ENCODE measurements around the gene C5orf15. TPM values are rescaled to one million over a fixed set of nuclear protein-coding genes. Genes with fewer than 3 reads are reported as not detected.

C5orf15 gene
- total and polyA plus RNA-seq, 9 of the 15 experiments (the other 6 are each of a cell fraction or from before 2014, with no cell fraction given): 23.3 to 50.7 (median 35.5) TPM

DNA sequence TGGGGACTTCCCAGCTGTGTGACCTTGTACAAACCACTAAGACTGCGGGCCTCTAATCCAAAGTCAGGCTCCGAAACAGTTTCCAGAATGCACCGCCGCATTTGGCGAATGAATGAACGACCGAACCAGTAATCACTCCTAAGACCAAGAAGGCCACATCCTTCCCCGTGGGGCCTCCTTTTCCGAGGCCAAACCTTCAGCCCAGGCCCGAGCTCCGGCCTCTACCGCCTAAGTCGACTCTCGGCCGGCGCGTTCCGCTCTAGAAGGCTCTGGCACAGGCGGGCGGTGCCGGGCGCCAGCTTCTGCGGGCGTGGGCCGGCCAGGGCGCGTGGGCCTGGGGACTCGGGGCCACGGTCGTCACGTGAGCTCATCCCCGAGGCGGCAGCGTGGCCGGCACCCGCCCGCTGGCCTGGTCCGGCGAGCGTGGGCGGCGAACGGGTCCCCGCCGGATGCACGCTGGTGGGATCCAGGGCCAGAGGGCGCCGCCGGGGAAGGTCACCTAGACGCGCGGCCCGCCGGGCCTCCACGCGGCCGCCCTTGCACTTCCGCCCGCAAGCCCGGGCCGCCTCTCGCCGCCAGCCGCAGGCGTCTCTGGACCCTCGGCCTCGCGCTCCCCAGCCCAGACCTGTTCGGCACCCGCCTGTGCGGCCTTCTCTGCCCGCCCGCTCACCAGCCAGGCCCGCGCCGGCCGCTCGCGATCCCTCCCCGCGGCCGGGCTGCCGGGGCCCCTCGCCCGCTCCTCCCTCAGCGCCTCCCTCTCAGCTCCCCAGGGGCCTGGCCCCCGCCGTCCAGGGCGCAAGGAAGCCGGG lies 35.6 kb upstream of the C5orf15 start (continued):
- TF ChIP-seq, protein P1, sequence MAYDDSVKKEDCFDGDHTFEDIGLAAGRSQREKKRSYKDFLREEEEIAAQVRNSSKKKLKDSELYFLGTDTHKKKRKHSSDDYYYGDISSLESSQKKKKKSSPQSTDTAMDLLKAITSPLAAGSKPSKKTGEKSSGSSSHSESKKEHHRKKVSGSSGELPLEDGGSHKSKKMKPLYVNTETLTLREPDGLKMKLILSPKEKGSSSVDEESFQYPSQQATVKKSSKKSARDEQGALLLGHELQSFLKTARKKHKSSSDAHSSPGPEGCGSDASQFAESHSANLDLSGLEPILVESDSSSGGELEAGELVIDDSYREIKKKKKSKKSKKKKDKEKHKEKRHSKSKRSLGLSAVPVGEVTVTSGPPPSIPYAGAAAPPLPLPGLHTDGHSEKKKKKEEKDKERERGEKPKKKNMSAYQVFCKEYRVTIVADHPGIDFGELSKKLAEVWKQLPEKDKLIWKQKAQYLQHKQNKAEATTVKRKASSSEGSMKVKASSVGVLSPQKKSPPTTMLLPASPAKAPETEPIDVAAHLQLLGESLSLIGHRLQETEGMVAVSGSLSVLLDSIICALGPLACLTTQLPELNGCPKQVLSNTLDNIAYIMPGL (CRISPR knock-in tag; IDR thresholded peaks at IDR 0.05): peak; percentile 44; the same call in 1 of the 2 replicates
- TF ChIP-seq MCM3 (IDR thresholded peaks at IDR 0.05): no peak
- 0 out of 2 replicates have a peak, but pooled peaks have one; percentile 44 for TF ChIP-seq ZNF12 (CRISPR knock-in tag; IDR thresholded peaks at IDR 0.05)
- TF ChIP-seq CEBPG (CRISPR knock-in tag; IDR thresholded peaks at IDR 0.05): no peak
- no peak for TF ChIP-seq CEBPG (tag; conservative IDR thresholded peaks at IDR 0.05 in 1 of 2, IDR thresholded peaks at IDR 0.05 in 1 of 2)
- TF ChIP-seq POLR2AphosphoS5 (IDR thresholded peaks at IDR 0.05; ENCODE audit: control insufficient read depth, insufficient read depth, low read depth, low read length): peak; percentile 36
- peak; percentile 26 for TF ChIP-seq KDM5B (IDR thresholded peaks at IDR 0.05; ENCODE audit: insufficient replicate concordance, low read depth, low read length)
- no peak for TF ChIP-seq ZFP30 (CRISPR knock-in tag; IDR thresholded peaks at IDR 0.05; ENCODE audit: borderline replicate concordance)
- TF ChIP-seq EZH2 (IDR thresholded peaks at IDR 0.05; ENCODE audit: borderline replicate concordance, low read depth, low read length): no peak
- TF ChIP-seq ZNF589 (CRISPR knock-in tag; IDR thresholded peaks at IDR 0.05; ENCODE audit: low read depth): no peak
- 0 out of 2 replicates have a peak, but pooled peaks have one; percentile 17 for TF ChIP-seq E2F3 (CRISPR knock-in tag; IDR thresholded peaks at IDR 0.05)
- TF ChIP-seq TAF9B (IDR thresholded peaks at IDR 0.05; ENCODE audit: partially characterized antibody): no peak
- TF ChIP-seq, protein P2, sequence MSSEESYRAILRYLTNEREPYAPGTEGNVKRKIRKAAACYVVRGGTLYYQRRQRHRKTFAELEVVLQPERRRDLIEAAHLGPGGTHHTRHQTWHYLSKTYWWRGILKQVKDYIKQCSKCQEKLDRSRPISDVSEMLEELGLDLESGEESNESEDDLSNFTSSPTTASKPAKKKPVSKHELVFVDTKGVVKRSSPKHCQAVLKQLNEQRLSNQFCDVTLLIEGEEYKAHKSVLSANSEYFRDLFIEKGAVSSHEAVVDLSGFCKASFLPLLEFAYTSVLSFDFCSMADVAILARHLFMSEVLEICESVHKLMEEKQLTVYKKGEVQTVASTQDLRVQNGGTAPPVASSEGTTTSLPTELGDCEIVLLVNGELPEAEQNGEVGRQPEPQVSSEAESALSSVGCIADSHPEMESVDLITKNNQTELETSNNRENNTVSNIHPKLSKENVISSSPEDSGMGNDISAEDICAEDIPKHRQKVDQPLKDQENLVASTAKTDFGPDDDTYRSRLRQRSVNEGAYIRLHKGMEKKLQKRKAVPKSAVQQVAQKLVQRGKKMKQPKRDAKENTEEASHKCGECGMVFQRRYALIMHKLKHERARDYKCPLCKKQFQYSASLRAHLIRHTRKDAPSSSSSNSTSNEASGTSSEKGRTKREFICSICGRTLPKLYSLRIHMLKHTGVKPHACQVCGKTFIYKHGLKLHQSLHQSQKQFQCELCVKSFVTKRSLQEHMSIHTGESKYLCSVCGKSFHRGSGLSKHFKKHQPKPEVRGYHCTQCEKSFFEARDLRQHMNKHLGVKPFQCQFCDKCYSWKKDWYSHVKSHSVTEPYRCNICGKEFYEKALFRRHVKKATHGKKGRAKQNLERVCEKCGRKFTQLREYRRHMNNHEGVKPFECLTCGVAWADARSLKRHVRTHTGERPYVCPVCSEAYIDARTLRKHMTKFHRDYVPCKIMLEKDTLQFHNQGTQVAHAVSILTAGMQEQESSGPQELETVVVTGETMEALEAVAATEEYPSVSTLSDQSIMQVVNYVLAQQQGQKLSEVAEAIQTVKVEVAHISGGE (CRISPR knock-in tag; IDR thresholded peaks at IDR 0.05): peak in 1 of 3 experiments; percentile 53; a peak in 1 of 6 replicates
- TF ChIP-seq HDAC3 (IDR thresholded peaks at IDR 0.05; ENCODE audit: borderline replicate concordance, partially characterized antibody): no peak
- no peak for TF ChIP-seq FOXM1 (IDR thresholded peaks at IDR 0.05; ENCODE audit: low read depth)
- TF ChIP-seq FOXM1 (CRISPR knock-in tag; IDR thresholded peaks at IDR 0.05; ENCODE audit: low read depth): peak; percentile 78
- TF ChIP-seq ZNF444 (CRISPR knock-in tag; IDR thresholded peaks at IDR 0.05): no peak
- TF ChIP-seq HMGN3 (IDR thresholded peaks at IDR 0.05; ENCODE audit: borderline replicate concordance, extremely low read depth, insufficient read length, low read depth, low read length): no peak
- no peak for TF ChIP-seq HMG20A (CRISPR knock-in tag; conservative IDR thresholded peaks at IDR 0.05)
- no peak for TF ChIP-seq KHSRP (IDR thresholded peaks at IDR 0.05)
- no peak for TF ChIP-seq FUS (optimal IDR thresholded peaks at IDR 0.05; ENCODE audit: low read depth, low read length)
- no peak; the same call in 1 of the 2 replicates for TF ChIP-seq KLF1 (tag; IDR thresholded peaks at IDR 0.05)

All from K562 (cell line).